Measurements from ENCODE around the gene CCDC32. TPM values are rescaled to one million over a fixed set of nuclear protein-coding genes. Genes with fewer than 3 reads are reported as not detected.

The CCDC32 gene, protein sequence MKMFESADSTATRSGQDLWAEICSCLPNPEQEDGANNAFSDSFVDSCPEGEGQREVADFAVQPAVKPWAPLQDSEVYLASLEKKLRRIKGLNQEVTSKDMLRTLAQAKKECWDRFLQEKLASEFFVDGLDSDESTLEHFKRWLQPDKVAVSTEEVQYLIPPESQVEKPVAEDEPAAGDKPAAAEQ
- total RNA-seq, result 10 to 100 TPM; 11.9 to 24.2 (median 17.2) TPM

GRCh38 chr15:40564591-40565332 is at the start of gene CCDC32:
CCDC32 (minus strand) TSS chr15:40565042; CDS start chr15:40563015, 2,027 bp downstream.
- H3K27ac ChIP-seq, result peak within 1 kb of the TSS; percentile 96 to 99 (median 97)
- H3K36me3 ChIP-seq, result peaks cover 0 to 4% of the 10 kb centered on the region in 2 donors
- H3K4me3 ChIP-seq, result peak within 1 kb of the TSS; percentile 70 to 92 (median 80)
- peak; percentile 99 for DNase-seq
- H3K9me3 ChIP-seq, result no peaks in the 10 kb centered on the region
- intact Hi-C loops (cut with DNase I; ENCODE audit: low total_unique reads) (loop anchor here (1.0 to 10.0 kb wide), 6 partner anchors 10 to 460 kb away; partner anchors contain the start of genes BAHD1, BMF and RMDN3), in situ Hi-C loops (cut with MboI; ENCODE audit: low sequenced_read_pairs in 4 of 4) (no loop called here)
- ATAC-seq, result peak; percentile 95 to 98
- TF ChIP-seq, protein P1, sequence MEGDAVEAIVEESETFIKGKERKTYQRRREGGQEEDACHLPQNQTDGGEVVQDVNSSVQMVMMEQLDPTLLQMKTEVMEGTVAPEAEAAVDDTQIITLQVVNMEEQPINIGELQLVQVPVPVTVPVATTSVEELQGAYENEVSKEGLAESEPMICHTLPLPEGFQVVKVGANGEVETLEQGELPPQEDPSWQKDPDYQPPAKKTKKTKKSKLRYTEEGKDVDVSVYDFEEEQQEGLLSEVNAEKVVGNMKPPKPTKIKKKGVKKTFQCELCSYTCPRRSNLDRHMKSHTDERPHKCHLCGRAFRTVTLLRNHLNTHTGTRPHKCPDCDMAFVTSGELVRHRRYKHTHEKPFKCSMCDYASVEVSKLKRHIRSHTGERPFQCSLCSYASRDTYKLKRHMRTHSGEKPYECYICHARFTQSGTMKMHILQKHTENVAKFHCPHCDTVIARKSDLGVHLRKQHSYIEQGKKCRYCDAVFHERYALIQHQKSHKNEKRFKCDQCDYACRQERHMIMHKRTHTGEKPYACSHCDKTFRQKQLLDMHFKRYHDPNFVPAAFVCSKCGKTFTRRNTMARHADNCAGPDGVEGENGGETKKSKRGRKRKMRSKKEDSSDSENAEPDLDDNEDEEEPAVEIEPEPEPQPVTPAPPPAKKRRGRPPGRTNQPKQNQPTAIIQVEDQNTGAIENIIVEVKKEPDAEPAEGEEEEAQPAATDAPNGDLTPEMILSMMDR (IDR thresholded peaks at IDR 0.05 in 4 of 5, conservative IDR thresholded peaks at IDR 0.05 in 1 of 5), result no peak
- TF ChIP-seq POLR2A (IDR thresholded peaks at IDR 0.05), result peak; percentile 92 to 94
- peaks cover 42 to 44% of the 10 kb centered on the region in 2 donors for H3K4me1 ChIP-seq
- no peaks in the 10 kb centered on the region for H3K27me3 ChIP-seq

DNA sequence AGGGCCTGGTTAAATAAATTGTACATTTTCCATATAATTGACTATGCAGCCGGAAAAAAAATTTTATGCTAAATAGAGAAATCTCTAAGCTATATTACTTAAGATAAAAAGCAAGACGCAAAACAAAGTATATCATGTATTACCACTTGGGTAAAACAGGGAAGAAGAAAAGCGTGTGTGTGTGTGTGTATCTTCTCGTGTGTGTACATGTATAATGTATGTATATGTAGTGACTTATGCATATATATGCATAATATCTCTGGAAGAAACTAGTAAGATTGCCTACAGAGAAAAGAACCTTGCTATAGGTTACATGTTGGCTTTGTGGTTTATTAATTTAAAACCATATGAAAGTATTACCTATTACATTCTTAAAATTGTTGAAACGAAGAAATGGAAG is 48.2 kb upstream of the CCDC32 start:
- Histone ChIP-seq H3K9me3 (no peaks in the 10 kb centered on the region), H3K36me3 (no peaks in the 10 kb centered on the region), H3K27me3 (no peaks in the 10 kb centered on the region), H3K4me3 (no peak overlapping the region), H3K4me1 (no peaks in the 10 kb centered on the region), H3K27ac (no peak overlapping the region)
- in situ Hi-C loops (cut with MboI; ENCODE audit: low sequenced_read_pairs in 4 of 4), result no loop called here
- ATAC-seq, result no peak
- DNase-seq, result no peak
- intact Hi-C loops (cut with DNase I; ENCODE audit: low total_unique reads), result no loop called here
- TF ChIP-seq, protein P1 (IDR thresholded peaks at IDR 0.05 in 4 of 5, conservative IDR thresholded peaks at IDR 0.05 in 1 of 5), result no peak
- no peak for TF ChIP-seq POLR2A (IDR thresholded peaks at IDR 0.05)

GRCh38 chr15:40603935-40604334 is 39.1 kb upstream of the CCDC32 start:
- ATAC-seq (no peak), DNase-seq (no peak)
- H3K36me3 ChIP-seq, result no peaks in the 10 kb centered on the region
- no peak for TF ChIP-seq POLR2A (IDR thresholded peaks at IDR 0.05)
- TF ChIP-seq, protein P1 (IDR thresholded peaks at IDR 0.05 in 4 of 5, conservative IDR thresholded peaks at IDR 0.05 in 1 of 5), result no peak
- H3K27me3 ChIP-seq, result no peaks in the 10 kb centered on the region
- H3K4me1 ChIP-seq, result no peaks in the 10 kb centered on the region
- intact Hi-C loops (cut with DNase I; ENCODE audit: low total_unique reads) (no loop called here), in situ Hi-C loops (cut with MboI; ENCODE audit: low sequenced_read_pairs in 4 of 4) (no loop called here)
- H3K27ac ChIP-seq, result no peak overlapping the region
- no peak overlapping the region for H3K4me3 ChIP-seq
- H3K9me3 ChIP-seq, result no peaks in the 10 kb centered on the region

GRCh38 chr15:40600956-40601355 is 36.1 kb upstream of the CCDC32 start:
- no peak for ATAC-seq
- no peak for DNase-seq
- Histone ChIP-seq H3K36me3 (no peaks in the 10 kb centered on the region), H3K4me1 (no peaks in the 10 kb centered on the region), H3K9me3 (no peaks in the 10 kb centered on the region), H3K27me3 (no peaks in the 10 kb centered on the region), H3K4me3 (no peak overlapping the region), H3K27ac (no peak overlapping the region)
- TF ChIP-seq, protein P1 (IDR thresholded peaks at IDR 0.05 in 4 of 5, conservative IDR thresholded peaks at IDR 0.05 in 1 of 5), result no peak
- no peak for TF ChIP-seq POLR2A (IDR thresholded peaks at IDR 0.05)
- in situ Hi-C loops (cut with MboI; ENCODE audit: low sequenced_read_pairs in 4 of 4), result no loop called here
- intact Hi-C loops (cut with DNase I; ENCODE audit: low total_unique reads), result no loop called here
